Activated naive CD8-positive, alpha-beta T cell treated with anti-CD3 and anti-CD28 coated beads, Interleukin-2, amount 50 U/mL, for 24 hours (primary cell): ENCODE results near the gene FSCN2.

ENCODE experiments used
- ATAC-seq: fragments of 150-1000 bp; cut with Tn5 transposase; one replicate; pipeline ENCODE4 v1.10.0; 2021
- DNase-seq: peaks from one replicate; pipeline ENCODE4 v3.0.0; 2021
- H3K27ac Mint-ChIP-seq: one replicate; pipeline ENCODE4 v1.8.0; 2021; ENCODE audit warnings: mild to moderate bottlenecking, mixed read lengths
- H3K27me3 Mint-ChIP-seq: one replicate; pipeline ENCODE4 v1.8.0; 2021; ENCODE audit warnings: mixed read lengths
- H3K36me3 Mint-ChIP-seq: one replicate; pipeline ENCODE4 v1.8.0; 2021; ENCODE audit warnings: low read depth, mixed read lengths
- H3K4me1 Mint-ChIP-seq: one replicate; pipeline ENCODE4 v1.8.0; 2021; ENCODE audit warnings: mixed read lengths
- H3K4me3 Mint-ChIP-seq: one replicate; pipeline ENCODE4 v1.8.0; 2021; ENCODE audit warnings: mild to moderate bottlenecking, moderate library complexity, mixed read lengths
- H3K9me3 Mint-ChIP-seq: one replicate; pipeline ENCODE4 v1.8.0; 2021; ENCODE audit warnings: mixed read lengths

The FSCN2 gene

DNA sequence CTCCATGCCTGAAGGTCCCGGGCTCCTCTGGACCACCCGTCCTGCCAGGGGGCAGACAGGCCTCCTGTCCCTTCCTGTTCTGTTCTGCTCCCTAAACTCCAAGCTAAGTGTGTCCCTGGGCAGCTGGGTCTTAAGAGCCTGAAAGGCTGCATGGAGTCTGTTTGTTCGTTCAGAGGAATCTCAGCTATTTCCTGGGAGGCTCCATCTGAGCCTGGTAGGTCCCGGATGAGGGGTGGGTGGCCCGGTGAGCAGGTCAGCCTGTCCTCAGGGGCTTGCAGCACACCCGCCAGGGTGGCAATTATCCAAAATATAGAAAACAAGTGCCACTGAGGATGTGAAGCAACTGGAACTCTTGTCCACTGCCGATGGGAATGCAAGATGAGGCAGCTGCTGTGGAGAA is 28.1 kb upstream of the FSCN2 start:
- no peak for DNase-seq
- no peaks in the 10 kb centered on the region for H3K9me3 Mint-ChIP-seq
- no peaks in the 10 kb centered on the region for H3K4me1 Mint-ChIP-seq
- ATAC-seq = no peak
- no peaks in the 10 kb centered on the region for H3K36me3 Mint-ChIP-seq
- H3K4me3 Mint-ChIP-seq = no peak overlapping the region
- H3K27me3 Mint-ChIP-seq = no peaks in the 10 kb centered on the region
- H3K27ac Mint-ChIP-seq = no peak overlapping the region

GRCh38 chr17:81502471-81503017 is 25.6 kb upstream of the FSCN2 start:
- peaks cover under 1% of the 10 kb centered on the region for H3K4me1 Mint-ChIP-seq
- no peak for DNase-seq
- H3K36me3 Mint-ChIP-seq = no peaks in the 10 kb centered on the region
- no peaks in the 10 kb centered on the region for H3K27me3 Mint-ChIP-seq
- no peak overlapping the region for H3K4me3 Mint-ChIP-seq
- no peak overlapping the region for H3K27ac Mint-ChIP-seq
- no peak for ATAC-seq
- no peaks in the 10 kb centered on the region for H3K9me3 Mint-ChIP-seq

GRCh38 chr17:81503619-81504018 is 24.6 kb upstream of the FSCN2 start:
- Mint-ChIP-seq H3K9me3 (no peaks in the 10 kb centered on the region), H3K36me3 (peaks cover 2% of the 10 kb centered on the region), H3K4me3 (no peak overlapping the region), H3K4me1 (peaks cover 7% of the 10 kb centered on the region), H3K27me3 (no peaks in the 10 kb centered on the region), H3K27ac (no peak overlapping the region)
- no peak for ATAC-seq
- no peak for DNase-seq

GRCh38 chr17:81508639-81509206 is 19.5 kb upstream of the FSCN2 start:
- H3K4me3 Mint-ChIP-seq = peak overlapping the region; percentile 98
- peaks cover 29% of the 10 kb centered on the region for H3K4me1 Mint-ChIP-seq
- no peak for DNase-seq
- no peaks in the 10 kb centered on the region for H3K9me3 Mint-ChIP-seq
- H3K27me3 Mint-ChIP-seq = no peaks in the 10 kb centered on the region
- no peak for ATAC-seq
- H3K27ac Mint-ChIP-seq = peak overlapping the region; percentile 96
- peaks cover 38% of the 10 kb centered on the region for H3K36me3 Mint-ChIP-seq

GRCh38 chr17:81509207-81509971 is 18.8 kb upstream of the FSCN2 start:
- H3K27me3 Mint-ChIP-seq = no peaks in the 10 kb centered on the region
- H3K27ac Mint-ChIP-seq = peak overlapping the region; percentile 96
- no peak for ATAC-seq

DNA sequence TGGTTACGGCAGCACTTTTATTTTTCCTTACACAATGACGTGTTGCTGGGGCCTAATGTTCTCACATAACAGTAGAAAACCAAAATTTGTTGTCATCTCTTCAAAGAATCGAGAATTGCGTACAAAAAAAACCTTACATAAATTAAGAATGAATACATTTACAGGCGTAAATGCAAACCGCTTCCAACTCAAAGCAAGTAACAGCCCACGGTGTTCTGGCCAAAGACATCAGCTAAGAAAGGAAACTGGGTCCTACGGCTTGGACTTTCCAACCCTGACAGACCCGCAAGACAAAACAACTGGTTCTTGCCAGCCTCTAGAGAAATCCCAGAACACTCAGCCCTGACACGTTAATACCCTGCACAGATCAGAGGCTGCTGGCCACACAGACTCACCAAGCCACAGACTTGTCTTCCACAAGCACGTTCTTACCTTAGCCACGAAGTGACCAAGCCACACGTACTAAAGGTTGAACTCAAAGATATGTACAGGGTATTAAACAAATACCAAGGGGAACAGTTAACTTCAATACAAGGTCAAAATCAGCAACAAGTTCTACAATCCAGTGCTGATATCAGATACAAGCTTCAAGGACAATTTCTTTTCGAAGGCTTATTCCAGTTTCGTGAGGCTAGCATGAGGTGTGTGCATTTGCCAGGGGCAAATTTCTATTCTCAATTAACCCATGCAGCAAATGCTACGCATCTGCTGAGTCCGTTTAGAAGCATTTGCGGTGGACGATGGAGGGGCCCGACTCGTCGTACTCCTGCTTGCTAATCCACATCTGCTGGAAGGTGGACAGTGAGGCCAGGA is 18.0 kb upstream of the FSCN2 start:
- peaks cover 30% of the 10 kb centered on the region for H3K4me1 Mint-ChIP-seq
- H3K36me3 Mint-ChIP-seq = peaks cover 38% of the 10 kb centered on the region
- no peaks in the 10 kb centered on the region for H3K27me3 Mint-ChIP-seq
- peak overlapping the region; percentile 96 for H3K27ac Mint-ChIP-seq
- DNase-seq (no peak), ATAC-seq (no peak)
- H3K9me3 Mint-ChIP-seq = no peaks in the 10 kb centered on the region
- peak overlapping the region; percentile 98 for H3K4me3 Mint-ChIP-seq

More at GRCh38 chr17:81509207-81509971, 18.8 kb upstream of the FSCN2 start:
- DNase-seq = no peak
- no peaks in the 10 kb centered on the region for H3K9me3 Mint-ChIP-seq
- peak overlapping the region; percentile 98 for H3K4me3 Mint-ChIP-seq
- H3K36me3 Mint-ChIP-seq = peaks cover 38% of the 10 kb centered on the region
- H3K4me1 Mint-ChIP-seq = peaks cover 29% of the 10 kb centered on the region

- peak overlapping the region; percentile 96 for H3K27ac Mint-ChIP-seq
- H3K4me3 Mint-ChIP-seq = peak overlapping the region; percentile 98
- peaks cover 34% of the 10 kb centered on the region for H3K4me1 Mint-ChIP-seq
- DNase-seq (no peak), ATAC-seq (no peak)
- H3K9me3 Mint-ChIP-seq = no peaks in the 10 kb centered on the region
- H3K36me3 Mint-ChIP-seq = peaks cover 38% of the 10 kb centered on the region
- H3K27me3 Mint-ChIP-seq = no peaks in the 10 kb centered on the region
Observed at GRCh38 chr17:81510785-81511553, 17.2 kb upstream of the FSCN2 start.

DNA sequence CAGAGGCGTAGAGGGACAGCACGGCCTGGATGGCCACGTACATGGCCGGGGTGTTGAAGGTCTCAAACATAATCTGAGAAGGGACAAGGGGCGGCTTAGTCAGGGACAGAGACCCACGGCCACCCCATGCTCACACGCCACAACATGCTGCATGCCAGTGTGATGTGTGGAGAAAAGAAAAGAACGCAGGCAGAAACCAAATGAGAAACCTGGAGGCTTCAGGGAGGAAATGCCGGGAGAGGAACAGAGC is 16.7 kb upstream of the FSCN2 start:
- Mint-ChIP-seq H3K4me1 (peaks cover 38% of the 10 kb centered on the region), H3K27ac (peak overlapping the region; percentile 96), H3K4me3 (peak overlapping the region; percentile 98), H3K27me3 (no peaks in the 10 kb centered on the region), H3K36me3 (peaks cover 38% of the 10 kb centered on the region), H3K9me3 (no peaks in the 10 kb centered on the region)
- no peak for ATAC-seq
- no peak for DNase-seq

DNA sequence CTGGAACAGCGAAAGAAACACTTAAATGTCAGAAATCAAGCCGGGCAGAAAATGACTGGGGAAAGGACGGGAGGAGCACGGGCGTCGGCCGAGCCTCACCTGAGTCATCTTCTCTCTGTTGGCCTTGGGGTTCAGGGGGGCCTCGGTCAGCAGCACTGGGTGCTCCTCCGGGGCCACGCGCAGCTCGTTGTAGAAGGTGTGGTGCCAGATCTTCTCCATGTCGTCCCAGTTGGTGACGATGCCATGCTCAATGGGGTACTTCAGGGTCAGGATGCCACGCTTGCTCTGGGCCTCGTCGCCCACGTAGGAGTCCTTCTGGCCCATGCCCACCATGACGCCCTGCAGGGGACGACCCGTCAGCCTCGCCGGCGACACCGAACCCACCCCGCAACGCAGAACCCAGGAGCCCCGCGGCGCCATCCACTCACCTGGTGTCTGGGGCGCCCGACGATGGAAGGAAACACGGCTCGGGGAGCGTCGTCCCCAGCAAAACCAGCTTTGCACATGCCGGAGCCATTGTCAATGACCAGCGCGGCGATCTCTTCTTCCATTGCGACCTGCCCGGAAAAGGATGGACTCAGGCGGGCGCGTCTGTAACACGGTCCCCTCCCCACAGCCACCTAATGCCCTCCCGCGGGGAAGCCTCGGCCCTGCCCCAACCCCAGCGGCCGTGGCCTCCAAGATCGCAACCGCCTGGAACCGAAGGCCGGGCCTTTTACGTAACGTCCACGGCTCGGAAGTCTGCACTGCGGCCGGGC is 16.2 kb upstream of the FSCN2 start:
- no peak for ATAC-seq

DNA sequence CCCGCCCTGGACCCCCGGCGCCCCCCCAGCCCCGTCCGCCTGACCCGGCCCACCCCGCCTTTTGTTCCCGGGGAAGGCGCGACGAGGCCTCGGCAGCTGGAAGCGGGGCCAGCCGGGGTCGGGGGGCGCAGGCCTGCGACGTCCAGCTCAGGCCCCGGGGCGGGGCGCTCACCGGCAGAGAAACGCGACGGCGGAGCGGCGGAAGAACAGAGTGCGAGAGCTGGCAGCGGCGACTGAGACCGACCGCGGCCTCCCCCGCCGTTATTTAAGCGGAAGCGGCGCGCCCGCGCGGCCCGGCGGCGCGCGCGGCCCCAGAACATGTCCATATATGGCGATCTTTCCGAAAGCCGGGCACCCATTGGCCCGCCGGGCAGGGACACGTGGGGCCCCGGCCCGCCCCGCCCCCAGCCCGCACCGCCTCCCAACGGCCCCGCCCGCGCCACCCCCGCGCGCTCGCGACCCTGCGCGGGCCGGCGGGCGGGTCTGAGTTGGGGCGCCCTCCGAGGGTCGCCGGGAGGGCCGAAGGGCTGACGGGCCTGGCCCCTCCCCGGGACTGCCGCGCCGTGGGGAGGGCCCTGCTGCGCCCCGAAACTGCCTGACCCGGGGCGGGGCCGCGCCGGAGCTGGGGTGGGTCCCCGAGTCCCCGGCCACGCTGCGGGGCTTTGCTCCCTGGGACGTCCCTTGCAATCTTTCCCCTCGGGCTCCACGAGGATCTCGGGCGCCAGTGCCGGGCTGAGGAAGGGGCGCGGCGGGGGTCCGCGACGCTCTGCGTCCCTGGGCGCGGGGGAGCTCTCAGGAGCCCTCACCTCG is 15.4 kb upstream of the FSCN2 start, which contains the start of gene ACTG1:
Gene ACTG1 (minus strand): TSS at position 238 of the 810 bp plus-strand sequence. CDS start 445 bp downstream, outside the sequence.
- Mint-ChIP-seq H3K4me3 (peak within 1 kb of the TSS; percentile 98), H3K4me1 (peaks cover 44% of the 10 kb centered on the region), H3K27me3 (no peaks in the 10 kb centered on the region), H3K27ac (peak within 1 kb of the TSS; percentile 96), H3K9me3 (no peaks in the 10 kb centered on the region), H3K36me3 (peaks cover 36% of the 10 kb centered on the region)
- DNase-seq (peak; percentile 92), ATAC-seq (peak; percentile 48)

More for the DNA sequence above, 16.2 kb upstream of the FSCN2 start:
- no peak for DNase-seq
- H3K9me3 Mint-ChIP-seq = no peaks in the 10 kb centered on the region
- H3K36me3 Mint-ChIP-seq = peaks cover 38% of the 10 kb centered on the region
- H3K4me3 Mint-ChIP-seq = peak overlapping the region; percentile 98
- peaks cover 43% of the 10 kb centered on the region for H3K4me1 Mint-ChIP-seq
- H3K27ac Mint-ChIP-seq = peak overlapping the region; percentile 96
- no peaks in the 10 kb centered on the region for H3K27me3 Mint-ChIP-seq

GRCh38 chr17:81513372-81513752 is 14.8 kb upstream of the FSCN2 start:
- peak overlapping the region; percentile 88 for H3K27ac Mint-ChIP-seq
- H3K4me1 Mint-ChIP-seq = peaks cover 47% of the 10 kb centered on the region
- no peaks in the 10 kb centered on the region for H3K9me3 Mint-ChIP-seq
- H3K27me3 Mint-ChIP-seq = peaks cover 1% of the 10 kb centered on the region
- ATAC-seq = peak; percentile 34
- DNase-seq = peak; percentile 76
- H3K36me3 Mint-ChIP-seq = peaks cover 36% of the 10 kb centered on the region
- peak overlapping the region; percentile 89 for H3K4me3 Mint-ChIP-seq

GRCh38 chr17:81513753-81514488 is 14.3 kb upstream of the FSCN2 start:
- peaks cover 34% of the 10 kb centered on the region for H3K36me3 Mint-ChIP-seq
- peak overlapping the region; percentile 88 for H3K27ac Mint-ChIP-seq
- peak; percentile 72 for DNase-seq
- peak overlapping the region; percentile 89 for H3K4me3 Mint-ChIP-seq
- no peaks in the 10 kb centered on the region for H3K9me3 Mint-ChIP-seq
- ATAC-seq = peak; percentile 4
- peaks cover 1% of the 10 kb centered on the region for H3K27me3 Mint-ChIP-seq
- peaks cover 46% of the 10 kb centered on the region for H3K4me1 Mint-ChIP-seq

DNA sequence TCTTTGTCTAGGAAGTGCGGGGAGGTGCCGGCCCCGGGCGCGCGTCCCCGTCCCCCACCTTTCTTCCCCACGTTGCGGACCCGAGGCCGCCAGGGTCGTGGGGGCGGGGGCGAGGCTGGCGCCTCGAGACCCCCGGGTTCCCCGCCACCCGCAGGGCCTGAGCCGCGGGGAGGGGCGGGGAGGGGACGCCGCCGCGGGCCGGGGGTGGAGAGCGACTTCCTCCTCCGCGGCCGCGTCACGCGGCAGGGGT is 13.8 kb upstream of the FSCN2 start:
- Mint-ChIP-seq H3K4me3 (peak overlapping the region; percentile 89), H3K4me1 (peaks cover 41% of the 10 kb centered on the region), H3K36me3 (peaks cover 29% of the 10 kb centered on the region), H3K27ac (peak overlapping the region; percentile 65), H3K27me3 (peaks cover 1% of the 10 kb centered on the region), H3K9me3 (no peaks in the 10 kb centered on the region)
- DNase-seq (peak; percentile 51), ATAC-seq (no peak)
